Osteoblast (primary cell): Measurements from ENCODE around the gene CACNA1D. TPM values are rescaled to one million over a fixed set of nuclear protein-coding genes. Genes with fewer than 3 reads are reported as not detected.

Source experiments
- DNase-seq: peaks from one replicate; pipeline ENCODE4 v3.0.0; 2011; ENCODE audit warnings: low spot score, mixed read lengths; ENCODE audit not compliant: insufficient read length; ENCODE audit errors: missing footprints
- H2AFZ ChIP-seq: 2 replicates; pipeline ENCODE4 v1.6.0; 2011; ENCODE audit warnings: mild to moderate bottlenecking, low read length
- H3K27ac ChIP-seq: 2 replicates; pipeline ENCODE4 v1.5.1; 2011; ENCODE audit warnings: mild to moderate bottlenecking, low read depth, low read length, moderate library complexity
- H3K27me3 ChIP-seq: 2 replicates; pipeline ENCODE4 v1.6.0; 2012; ENCODE audit warnings: mild to moderate bottlenecking, control low read depth, inconsistent platforms, low read length, moderate library complexity; ENCODE audit not compliant: insufficient read depth
- H3K36me3 ChIP-seq: 2 replicates; pipeline ENCODE4 v1.5.1; 2011; ENCODE audit warnings: mild to moderate bottlenecking, low read length, control low read depth, moderate library complexity; ENCODE audit not compliant: insufficient read depth
- H3K4me1 ChIP-seq: 2 replicates; pipeline ENCODE4 v1.5.1; 2011; ENCODE audit warnings: mild to moderate bottlenecking, low read length, control low read depth, moderate library complexity; ENCODE audit not compliant: insufficient read depth
- H3K4me2 ChIP-seq: 2 replicates; pipeline ENCODE4 v1.6.0; 2011; ENCODE audit warnings: mild to moderate bottlenecking, low read length; ENCODE audit not compliant: insufficient read depth
- H3K4me3 ChIP-seq: fragments of 200-600 bp; sonication (generic); 3 replicates; pipeline ENCODE4 v1.5.1; 2012; ENCODE audit warnings: mild to moderate bottlenecking, low read length, inconsistent platforms; ENCODE audit not compliant: insufficient read depth
- H3K79me2 ChIP-seq: 2 replicates; pipeline ENCODE4 v1.6.0; 2012; ENCODE audit warnings: mild to moderate bottlenecking, low read length, control low read depth, inconsistent platforms; ENCODE audit not compliant: insufficient read depth
- H3K9me3 ChIP-seq: 2 replicates; pipeline ENCODE4 v1.5.1; 2011; ENCODE audit warnings: low read depth, low read length, control low read depth
- H4K20me1 ChIP-seq: 2 replicates; pipeline ENCODE4 v1.6.0; 2012; ENCODE audit warnings: mild to moderate bottlenecking, low read length, control low read depth; ENCODE audit not compliant: insufficient read depth
- total RNA-seq: library from RNA; depleted of rRNA; stranded (reverse); fragments of >200 nt; gene quantifications from 2 replicates; pipeline ENCODE4 v1.2.3, GENCODE V29; 2012
- TF ChIP-seq, protein P1 (sequence below): IDR thresholded peaks from 2 replicates; pipeline ENCODE4 v1.5.1; 2011; ENCODE audit warnings: mild to moderate bottlenecking, low read depth, low read length, moderate library complexity; ENCODE audit errors: extremely low read depth

CACNA1D gene
- total RNA-seq, 1 donor, result under 0.01 TPM

GRCh38 chr3:53682807-53683206, 188.4 kb downstream of the CACNA1D start:
- H3K4me2 ChIP-seq, result no peak overlapping the region
- DNase-seq, result no peak
- no peaks in the 10 kb centered on the region for H3K79me2 ChIP-seq

GRCh38 chr3:53688066-53688465, 193.7 kb downstream of the CACNA1D start:
- no peaks in the 10 kb centered on the region for H4K20me1 ChIP-seq
- peaks cover 3% of the 10 kb centered on the region for H3K27me3 ChIP-seq
- no peak for DNase-seq
- H3K4me2 ChIP-seq, result no peak overlapping the region
- no peaks in the 10 kb centered on the region for H3K4me1 ChIP-seq
- no peaks in the 10 kb centered on the region for H3K79me2 ChIP-seq
- H2AFZ ChIP-seq, result no peak overlapping the region
- TF ChIP-seq, protein P1, sequence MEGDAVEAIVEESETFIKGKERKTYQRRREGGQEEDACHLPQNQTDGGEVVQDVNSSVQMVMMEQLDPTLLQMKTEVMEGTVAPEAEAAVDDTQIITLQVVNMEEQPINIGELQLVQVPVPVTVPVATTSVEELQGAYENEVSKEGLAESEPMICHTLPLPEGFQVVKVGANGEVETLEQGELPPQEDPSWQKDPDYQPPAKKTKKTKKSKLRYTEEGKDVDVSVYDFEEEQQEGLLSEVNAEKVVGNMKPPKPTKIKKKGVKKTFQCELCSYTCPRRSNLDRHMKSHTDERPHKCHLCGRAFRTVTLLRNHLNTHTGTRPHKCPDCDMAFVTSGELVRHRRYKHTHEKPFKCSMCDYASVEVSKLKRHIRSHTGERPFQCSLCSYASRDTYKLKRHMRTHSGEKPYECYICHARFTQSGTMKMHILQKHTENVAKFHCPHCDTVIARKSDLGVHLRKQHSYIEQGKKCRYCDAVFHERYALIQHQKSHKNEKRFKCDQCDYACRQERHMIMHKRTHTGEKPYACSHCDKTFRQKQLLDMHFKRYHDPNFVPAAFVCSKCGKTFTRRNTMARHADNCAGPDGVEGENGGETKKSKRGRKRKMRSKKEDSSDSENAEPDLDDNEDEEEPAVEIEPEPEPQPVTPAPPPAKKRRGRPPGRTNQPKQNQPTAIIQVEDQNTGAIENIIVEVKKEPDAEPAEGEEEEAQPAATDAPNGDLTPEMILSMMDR, result no peak
- H3K36me3 ChIP-seq, result no peaks in the 10 kb centered on the region
- no peak overlapping the region for H3K27ac ChIP-seq
- no peak overlapping the region for H3K4me3 ChIP-seq
- no peaks in the 10 kb centered on the region for H3K9me3 ChIP-seq

More at GRCh38 chr3:53682807-53683206, 188.4 kb downstream of the CACNA1D start:
- no peak overlapping the region for H2AFZ ChIP-seq
- TF ChIP-seq, protein P1, result no peak
- no peak overlapping the region for H3K27ac ChIP-seq
- no peaks in the 10 kb centered on the region for H3K36me3 ChIP-seq
- H3K4me1 ChIP-seq, result no peaks in the 10 kb centered on the region
- no peaks in the 10 kb centered on the region for H4K20me1 ChIP-seq
- no peak overlapping the region for H3K4me3 ChIP-seq
- peaks cover 3% of the 10 kb centered on the region for H3K27me3 ChIP-seq
- H3K9me3 ChIP-seq, result no peaks in the 10 kb centered on the region

- no peak for DNase-seq
- H3K4me1 ChIP-seq, result no peaks in the 10 kb centered on the region
- no peak overlapping the region for H2AFZ ChIP-seq
- no peak overlapping the region for H3K4me2 ChIP-seq
- no peaks in the 10 kb centered on the region for H3K79me2 ChIP-seq
- TF ChIP-seq, protein P1, result no peak
- no peak overlapping the region for H3K27ac ChIP-seq
- H3K4me3 ChIP-seq, result no peak overlapping the region
- peaks cover 3% of the 10 kb centered on the region for H3K27me3 ChIP-seq
- H3K36me3 ChIP-seq, result no peaks in the 10 kb centered on the region
- H4K20me1 ChIP-seq, result no peaks in the 10 kb centered on the region
- H3K9me3 ChIP-seq, result no peaks in the 10 kb centered on the region
Observed at GRCh38 chr3:53688989-53689388, 194.6 kb downstream of the CACNA1D start.

- TF ChIP-seq, protein P1, result no peak
- H2AFZ ChIP-seq, result no peak overlapping the region
- H3K4me1 ChIP-seq, result no peaks in the 10 kb centered on the region
- no peak overlapping the region for H3K4me3 ChIP-seq
- DNase-seq, result no peak
- H3K36me3 ChIP-seq, result no peaks in the 10 kb centered on the region
- H3K79me2 ChIP-seq, result no peaks in the 10 kb centered on the region
- no peaks in the 10 kb centered on the region for H4K20me1 ChIP-seq
- no peak overlapping the region for H3K27ac ChIP-seq
- H3K4me2 ChIP-seq, result no peak overlapping the region
- H3K9me3 ChIP-seq, result no peaks in the 10 kb centered on the region
- H3K27me3 ChIP-seq, result peaks cover 3% of the 10 kb centered on the region
Observed at GRCh38 chr3:53689681-53690080, 195.3 kb downstream of the CACNA1D start.
